Measurements from ENCODE around the gene RAB28.

The RAB28 gene

DNA sequence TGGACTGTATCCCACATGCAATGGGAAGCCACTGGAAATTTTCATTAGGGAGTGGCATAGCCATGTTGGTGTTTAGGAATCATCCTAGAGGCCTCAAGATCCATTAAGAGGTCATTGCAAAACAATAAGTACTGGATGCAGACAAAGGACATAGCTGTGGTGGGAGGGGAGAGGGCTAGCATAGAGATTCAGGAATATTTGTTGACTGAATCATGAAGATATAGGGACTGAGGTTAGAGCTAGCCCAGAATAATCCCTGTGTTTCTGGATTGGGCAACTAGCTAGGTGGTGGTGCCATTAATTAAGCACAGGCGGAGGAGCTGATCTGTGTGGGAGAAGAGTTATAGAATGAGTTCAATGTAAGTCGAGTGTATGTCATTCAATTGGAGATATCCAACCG, 135.0 kb downstream of the RAB28 start:
- Histone ChIP-seq H3K27me3 (ENCODE audit: low read depth, low read length) (no peaks in the 10 kb centered on the region), H3K9ac (ENCODE audit: low read length) (no peak overlapping the region), H3K79me2 (ENCODE audit: low read length) (no peaks in the 10 kb centered on the region), H3K9me3 (ENCODE audit: insufficient read depth, low read length) (no peaks in the 10 kb centered on the region), H3K4me3 (ENCODE audit: low read length) (no peak overlapping the region), H2AFZ (ENCODE audit: low read depth, low read length) (no peak overlapping the region), H3K36me3 (replicated peaks; ENCODE audit: low read depth, low read length) (no peaks in the 10 kb centered on the region), H3K4me2 (ENCODE audit: low read length) (no peak overlapping the region), H4K20me1 (ENCODE audit: insufficient read depth, low read length) (no peaks in the 10 kb centered on the region), H3K27ac (ENCODE audit: low read length) (no peak overlapping the region), H3K4me1 (ENCODE audit: low read length) (no peaks in the 10 kb centered on the region)
- no peak for TF ChIP-seq EZH2phosphoT487 (IDR thresholded peaks at IDR 0.05; ENCODE audit: low read depth)
- TF ChIP-seq, protein P1, sequence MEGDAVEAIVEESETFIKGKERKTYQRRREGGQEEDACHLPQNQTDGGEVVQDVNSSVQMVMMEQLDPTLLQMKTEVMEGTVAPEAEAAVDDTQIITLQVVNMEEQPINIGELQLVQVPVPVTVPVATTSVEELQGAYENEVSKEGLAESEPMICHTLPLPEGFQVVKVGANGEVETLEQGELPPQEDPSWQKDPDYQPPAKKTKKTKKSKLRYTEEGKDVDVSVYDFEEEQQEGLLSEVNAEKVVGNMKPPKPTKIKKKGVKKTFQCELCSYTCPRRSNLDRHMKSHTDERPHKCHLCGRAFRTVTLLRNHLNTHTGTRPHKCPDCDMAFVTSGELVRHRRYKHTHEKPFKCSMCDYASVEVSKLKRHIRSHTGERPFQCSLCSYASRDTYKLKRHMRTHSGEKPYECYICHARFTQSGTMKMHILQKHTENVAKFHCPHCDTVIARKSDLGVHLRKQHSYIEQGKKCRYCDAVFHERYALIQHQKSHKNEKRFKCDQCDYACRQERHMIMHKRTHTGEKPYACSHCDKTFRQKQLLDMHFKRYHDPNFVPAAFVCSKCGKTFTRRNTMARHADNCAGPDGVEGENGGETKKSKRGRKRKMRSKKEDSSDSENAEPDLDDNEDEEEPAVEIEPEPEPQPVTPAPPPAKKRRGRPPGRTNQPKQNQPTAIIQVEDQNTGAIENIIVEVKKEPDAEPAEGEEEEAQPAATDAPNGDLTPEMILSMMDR (IDR thresholded peaks at IDR 0.05; ENCODE audit: low read depth, low read length): no peak

DNA sequence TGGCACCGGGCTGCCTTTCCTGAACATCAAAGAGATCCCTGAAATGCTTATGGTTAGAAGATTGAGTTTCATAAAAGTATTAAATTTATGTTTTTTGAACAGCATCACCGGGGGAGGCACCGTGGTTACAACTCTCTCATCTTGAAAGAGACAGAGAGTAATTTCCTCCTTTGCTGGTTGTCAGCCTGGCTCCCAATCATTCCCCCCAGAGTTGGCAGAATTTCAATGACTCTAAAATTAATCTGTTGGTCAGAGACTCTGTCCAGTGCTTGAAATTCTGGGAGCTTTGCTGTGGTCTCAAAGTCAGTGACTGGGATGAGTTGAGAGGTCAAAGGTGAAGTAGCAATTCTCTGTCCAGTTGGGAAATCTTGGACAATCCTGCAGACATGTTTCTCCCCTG, 135.9 kb downstream of the RAB28 start:
- H3K36me3 ChIP-seq (replicated peaks; ENCODE audit: low read depth, low read length): no peaks in the 10 kb centered on the region
- no peak overlapping the region for H2AFZ ChIP-seq (ENCODE audit: low read depth, low read length)
- no peak for TF ChIP-seq EZH2phosphoT487 (IDR thresholded peaks at IDR 0.05; ENCODE audit: low read depth)
- TF ChIP-seq, protein P1 (IDR thresholded peaks at IDR 0.05; ENCODE audit: low read depth, low read length): no peak
- no peak overlapping the region for H3K4me2 ChIP-seq (ENCODE audit: low read length)
- H3K9ac ChIP-seq (ENCODE audit: low read length): no peak overlapping the region
- no peaks in the 10 kb centered on the region for H3K9me3 ChIP-seq (ENCODE audit: insufficient read depth, low read length)
- H3K4me1 ChIP-seq (ENCODE audit: low read length): no peaks in the 10 kb centered on the region
- no peaks in the 10 kb centered on the region for H3K79me2 ChIP-seq (ENCODE audit: low read length)
- H3K4me3 ChIP-seq (ENCODE audit: low read length): no peak overlapping the region
- H3K27me3 ChIP-seq (ENCODE audit: low read depth, low read length): no peaks in the 10 kb centered on the region
- H4K20me1 ChIP-seq (ENCODE audit: insufficient read depth, low read length): no peaks in the 10 kb centered on the region
- no peak overlapping the region for H3K27ac ChIP-seq (ENCODE audit: low read length)

GRCh38 chr4:13347517-13348125, 136.5 kb downstream of the RAB28 start:
- Histone ChIP-seq H3K4me1 (ENCODE audit: low read length) (no peaks in the 10 kb centered on the region), H3K4me3 (ENCODE audit: low read length) (no peak overlapping the region), H3K9me3 (ENCODE audit: insufficient read depth, low read length) (no peaks in the 10 kb centered on the region), H3K79me2 (ENCODE audit: low read length) (no peaks in the 10 kb centered on the region), H3K36me3 (replicated peaks; ENCODE audit: low read depth, low read length) (no peaks in the 10 kb centered on the region), H4K20me1 (ENCODE audit: insufficient read depth, low read length) (no peaks in the 10 kb centered on the region), H3K27me3 (ENCODE audit: low read depth, low read length) (no peaks in the 10 kb centered on the region), H3K4me2 (ENCODE audit: low read length) (no peak overlapping the region), H3K9ac (ENCODE audit: low read length) (no peak overlapping the region), H3K27ac (ENCODE audit: low read length) (no peak overlapping the region), H2AFZ (ENCODE audit: low read depth, low read length) (no peak overlapping the region)
- TF ChIP-seq, protein P1 (IDR thresholded peaks at IDR 0.05; ENCODE audit: low read depth, low read length): no peak
- no peak for TF ChIP-seq EZH2phosphoT487 (IDR thresholded peaks at IDR 0.05; ENCODE audit: low read depth)

- H3K36me3 ChIP-seq (replicated peaks; ENCODE audit: low read depth, low read length): peaks cover 3% of the 10 kb centered on the region
- no peaks in the 10 kb centered on the region for H4K20me1 ChIP-seq (ENCODE audit: insufficient read depth, low read length)
- H3K27me3 ChIP-seq (ENCODE audit: low read depth, low read length): no peaks in the 10 kb centered on the region
- H3K9me3 ChIP-seq (ENCODE audit: insufficient read depth, low read length): no peaks in the 10 kb centered on the region
- no peak overlapping the region for H3K4me2 ChIP-seq (ENCODE audit: low read length)
- TF ChIP-seq, protein P1 (IDR thresholded peaks at IDR 0.05; ENCODE audit: low read depth, low read length): no peak
- TF ChIP-seq EZH2phosphoT487 (IDR thresholded peaks at IDR 0.05; ENCODE audit: low read depth): no peak
- H3K27ac ChIP-seq (ENCODE audit: low read length): no peak overlapping the region
- H3K9ac ChIP-seq (ENCODE audit: low read length): no peak overlapping the region
- H3K79me2 ChIP-seq (ENCODE audit: low read length): no peaks in the 10 kb centered on the region
- no peak overlapping the region for H2AFZ ChIP-seq (ENCODE audit: low read depth, low read length)
- no peaks in the 10 kb centered on the region for H3K4me1 ChIP-seq (ENCODE audit: low read length)
- no peak overlapping the region for H3K4me3 ChIP-seq (ENCODE audit: low read length)
Measured at GRCh38 chr4:13344216-13344615, 139.9 kb downstream of the RAB28 start.
